GM12892 (cell line): ENCODE data around the gene KATNIP.

Experiments used
- DNase-seq: peaks from one replicate; pipeline ENCODE4 v3.0.0; 2011; ENCODE audit not compliant: insufficient read length
- FAIRE-seq: peaks from 2 replicates; lab custom pipeline; 2011; peaks lifted over from hg19 to GRCh38; lab: Jason Lieb, UNC
- POLR2A ChIP-seq: IDR thresholded peaks from 2 replicates; pipeline ENCODE4 v1.6.1; 2011; ENCODE audit warnings: low read depth, low read length, control low read depth
- POLR2AphosphoS5 ChIP-seq: IDR thresholded peaks from 2 replicates; pipeline ENCODE4 v1.6.1; 2011; ENCODE audit warnings: low read depth, low read length, control low read depth
- TAF1 ChIP-seq: IDR thresholded peaks from 2 replicates; pipeline ENCODE4 v1.6.1; 2011; ENCODE audit warnings: low read depth, mild to moderate bottlenecking, control low read depth, low read length, borderline replicate concordance

KATNIP gene

DNA sequence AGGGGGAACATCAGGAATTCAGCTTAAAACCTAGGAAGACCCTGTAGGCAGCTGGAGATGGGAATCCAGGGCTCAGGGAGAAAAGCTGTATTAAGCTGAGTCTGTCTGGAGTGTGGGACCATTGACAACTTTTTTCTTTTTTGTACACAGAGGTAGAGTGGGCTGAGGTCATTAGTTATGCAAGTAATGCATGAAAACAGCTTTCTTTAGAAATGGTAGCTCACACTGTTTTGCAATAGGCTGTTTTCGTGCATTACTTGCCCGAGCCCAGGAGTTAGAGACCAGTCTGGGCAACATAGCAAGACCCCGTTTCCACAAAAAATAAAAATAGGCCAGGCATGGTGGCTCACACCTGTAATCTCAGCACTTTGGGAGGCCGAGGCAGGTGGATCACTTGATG, 46.5 kb downstream of the KATNIP start:
- FAIRE-seq (no peak), DNase-seq (no peak)
- TF ChIP-seq POLR2AphosphoS5 (no peak), TAF1 (no peak)

DNA sequence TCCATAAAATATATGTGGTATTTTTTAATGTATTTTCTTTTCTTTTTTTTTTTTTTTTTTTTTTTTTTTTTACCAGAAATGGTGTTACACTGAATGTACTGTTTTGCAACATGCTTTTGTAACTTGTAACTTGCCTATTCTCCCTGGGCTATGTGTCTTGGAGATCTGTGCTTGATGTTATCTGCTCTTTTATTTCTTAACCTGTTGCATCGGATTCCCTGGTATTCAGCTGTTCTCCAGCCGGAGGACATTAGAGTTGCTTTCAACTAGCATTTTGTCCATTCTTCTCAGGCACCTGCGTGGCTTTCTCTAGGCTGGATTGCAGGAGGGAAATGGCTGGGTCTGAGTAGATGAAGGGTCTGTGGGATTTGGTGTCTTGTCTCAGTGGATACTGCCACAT, 47.4 kb downstream of the KATNIP start:
- no peak for DNase-seq
- no peak for TF ChIP-seq TAF1
- no peak for TF ChIP-seq POLR2AphosphoS5
- no peak for TF ChIP-seq POLR2A
- FAIRE-seq: no peak

DNA sequence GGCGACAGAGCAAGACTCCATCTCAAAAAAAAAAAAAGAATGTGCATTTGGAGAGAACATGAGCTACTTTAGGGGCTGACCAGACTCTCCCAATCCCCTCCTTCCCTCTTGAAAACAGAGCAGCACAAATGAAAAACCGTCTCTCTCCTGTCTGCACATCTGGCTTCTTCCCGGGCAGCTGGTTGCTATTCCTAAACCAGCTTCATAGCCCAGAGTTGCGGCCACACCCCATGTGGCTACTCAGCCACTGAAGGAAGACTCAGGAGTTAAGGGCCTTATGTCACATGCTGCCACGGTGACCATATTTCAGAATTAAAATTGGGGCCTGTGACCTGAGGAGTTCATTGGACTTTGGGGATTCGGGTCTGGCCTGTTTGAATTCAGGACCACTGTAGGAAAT, 48.3 kb downstream of the KATNIP start:
- FAIRE-seq: no peak
- DNase-seq: no peak
- no peak for TF ChIP-seq TAF1
- TF ChIP-seq POLR2A: no peak
- TF ChIP-seq POLR2AphosphoS5: no peak

DNA sequence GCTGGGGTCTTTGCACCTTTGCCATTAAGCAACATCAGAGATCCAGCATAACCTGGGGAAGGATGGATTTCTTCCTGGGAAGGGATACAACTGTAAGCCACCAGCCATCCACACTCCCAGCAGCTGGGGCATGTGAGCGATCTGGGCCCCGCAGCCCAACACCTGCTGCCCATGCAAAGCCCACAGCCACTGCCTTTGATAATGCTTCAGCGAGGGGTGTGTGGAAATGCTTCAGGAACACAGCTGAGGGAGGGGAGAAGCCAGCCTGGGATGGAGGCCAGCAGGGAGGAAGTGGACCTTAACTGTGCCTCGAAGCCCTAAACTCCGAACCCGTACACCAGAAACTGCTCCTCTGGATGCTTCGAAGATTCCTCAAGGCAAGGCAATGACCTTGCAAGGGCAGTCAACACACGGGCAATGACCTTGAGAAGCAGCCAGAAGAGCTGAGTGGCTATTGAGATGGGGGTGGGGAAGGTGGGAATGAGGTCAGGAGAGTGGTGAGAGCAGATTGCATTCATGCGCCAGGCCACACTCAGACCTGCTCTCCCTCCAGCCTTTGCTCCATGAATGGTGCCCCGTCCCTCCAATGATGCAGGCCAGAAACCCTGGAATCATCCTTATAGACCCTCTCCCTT, 49.1 kb downstream of the KATNIP start:
- DNase-seq (no peak), FAIRE-seq (no peak)
- TF ChIP-seq POLR2AphosphoS5 (no peak), POLR2A (no peak), TAF1 (no peak)

DNA sequence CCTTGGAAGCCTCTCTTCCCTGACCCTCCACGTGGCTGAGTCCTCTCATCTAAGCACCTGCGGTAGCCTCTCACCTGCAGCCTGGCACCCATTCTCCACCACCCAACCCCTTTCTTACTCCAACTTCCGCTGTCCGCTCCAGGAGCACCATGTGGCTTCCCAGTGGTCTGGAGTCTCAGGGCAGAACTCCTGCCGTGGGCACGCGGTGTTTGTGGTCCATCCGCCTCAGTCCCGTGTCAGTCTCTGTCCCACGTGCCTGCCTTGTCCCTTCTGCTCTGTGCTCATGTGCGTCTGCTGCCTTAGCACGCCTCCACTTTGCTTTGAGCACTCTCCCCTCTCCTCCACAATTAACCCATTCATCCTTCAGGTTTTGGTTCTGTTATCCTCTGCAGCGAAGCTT, 49.7 kb downstream of the KATNIP start:
- TF ChIP-seq POLR2AphosphoS5 (no peak), TAF1 (no peak), POLR2A (no peak)
- FAIRE-seq (no peak), DNase-seq (no peak)
